Calu3 (cell line): Measurements from ENCODE around the gene TMEM63B. TPM values are rescaled to one million over a fixed set of nuclear protein-coding genes. Genes with fewer than 3 reads are reported as not detected.

Experiments
- BruUV-seq: library from RNA; stranded (reverse); fragments of 400-500 nt; replicated peaks from 2 replicates; lab custom pipeline; 2021; lab: Mats Ljungman, UMichigan
- CTCF ChIA-PET: fragments of 300-600 bp; sonication (Branson Sonifier 250); formaldehyde crosslinking; loops from one replicate; lab custom pipeline; 2022; ENCODE audit warnings: antibody characterized with exemption; lab: Charles Lee
- DNase-seq: peaks from one replicate; pipeline ENCODE4 v3.0.0; 2022
- H3K27ac Mint-ChIP-seq: one replicate; pipeline ENCODE4 v1.8.0; 2022; ENCODE audit warnings: mixed read lengths; ENCODE audit not compliant: unreplicated experiment
- H3K27me3 Mint-ChIP-seq: one replicate; pipeline ENCODE4 v1.8.0; 2022; ENCODE audit warnings: mixed read lengths; ENCODE audit not compliant: unreplicated experiment
- H3K36me3 Mint-ChIP-seq: one replicate; pipeline ENCODE4 v1.8.0; 2022; ENCODE audit warnings: mild to moderate bottlenecking, moderate library complexity, mixed read lengths; ENCODE audit not compliant: insufficient read depth, unreplicated experiment
- H3K4me1 Mint-ChIP-seq: one replicate; pipeline ENCODE4 v1.8.0; 2022; ENCODE audit warnings: mild to moderate bottlenecking, low read depth, mixed read lengths; ENCODE audit not compliant: unreplicated experiment
- H3K4me3 Mint-ChIP-seq: one replicate; pipeline ENCODE4 v1.8.0; 2022; ENCODE audit warnings: mild to moderate bottlenecking, low read depth, moderate library complexity, mixed read lengths; ENCODE audit not compliant: unreplicated experiment
- H3K9me3 Mint-ChIP-seq: one replicate; pipeline ENCODE4 v1.8.0; 2022; ENCODE audit warnings: low read depth, mixed read lengths; ENCODE audit not compliant: unreplicated experiment
- intact Hi-C: fragments of 100-400 bp; cut with micrococcal nuclease; formaldehyde crosslinking; loops from one replicate; pipeline ENCODE4 v1.10.0; 2022; ENCODE audit not compliant: unreplicated experiment
- total RNA-seq: library from RNA; stranded (reverse); gene quantifications from 2 replicates; pipeline ENCODE4 v1.2.3, GENCODE V29; 2022
- TF ChIP-seq, protein P1 (sequence below): fragments of 200-600 bp; IDR thresholded peaks from one replicate; pipeline ENCODE4 v1.8.0; 2022; ENCODE audit warnings: antibody characterized with exemption; ENCODE audit not compliant: unreplicated experiment

The TMEM63B gene
- total RNA-seq, 1 experiment from 2014 or later: 84.2 TPM

DNA sequence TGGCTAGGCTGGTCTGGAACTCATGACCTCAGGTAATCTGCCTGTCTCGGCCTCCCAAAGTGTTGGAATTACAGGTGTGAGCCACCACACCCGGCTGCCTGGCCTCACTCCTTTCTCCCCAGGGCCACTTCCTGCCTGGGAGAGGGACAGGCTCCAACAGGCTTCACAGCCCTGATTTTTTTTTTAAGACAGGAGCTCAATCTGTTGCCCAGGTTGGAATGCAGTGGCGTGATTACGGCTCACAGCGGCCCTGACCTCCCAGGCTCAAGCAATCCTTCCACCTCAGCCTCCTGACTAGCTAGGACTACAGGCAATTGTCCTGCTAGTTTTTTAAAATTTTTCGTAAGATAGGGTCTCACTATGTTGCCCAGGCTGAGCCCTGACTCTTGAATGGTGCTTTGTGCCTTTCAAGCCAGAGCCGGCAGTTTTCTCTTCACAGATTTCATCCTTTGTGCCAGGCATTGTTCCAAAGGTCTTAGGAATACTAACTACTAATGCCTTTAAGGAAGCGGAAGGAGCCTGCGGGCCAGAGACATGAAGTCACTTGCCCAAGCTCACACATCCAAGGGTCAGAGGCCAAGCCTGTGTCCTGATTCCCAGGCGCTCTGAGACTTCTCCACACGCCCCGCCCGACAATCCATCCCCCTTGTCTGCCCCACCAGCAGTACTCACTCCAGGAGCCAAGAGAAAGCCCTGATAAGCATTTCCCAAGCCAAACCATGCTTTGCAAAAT is 50.5 kb downstream of the TMEM63B start:
- intact Hi-C loops: no loop called here
- DNase-seq: no peak
- no peaks in the 10 kb centered on the region for H3K9me3 Mint-ChIP-seq
- peaks cover 15% of the 10 kb centered on the region for H3K4me1 Mint-ChIP-seq
- no peak overlapping the region for H3K4me3 Mint-ChIP-seq
- no peak overlapping the region for H3K27ac Mint-ChIP-seq
- H3K27me3 Mint-ChIP-seq: peaks cover 12% of the 10 kb centered on the region
- CTCF ChIA-PET: interaction anchor here (0.7 to 1.2 kb wide), 2 partner anchors 46 to 1230 kb away, joined by 3 to 5 read pairs; partner anchors contain the start of gene SLC29A1
- TF ChIP-seq, protein P1, sequence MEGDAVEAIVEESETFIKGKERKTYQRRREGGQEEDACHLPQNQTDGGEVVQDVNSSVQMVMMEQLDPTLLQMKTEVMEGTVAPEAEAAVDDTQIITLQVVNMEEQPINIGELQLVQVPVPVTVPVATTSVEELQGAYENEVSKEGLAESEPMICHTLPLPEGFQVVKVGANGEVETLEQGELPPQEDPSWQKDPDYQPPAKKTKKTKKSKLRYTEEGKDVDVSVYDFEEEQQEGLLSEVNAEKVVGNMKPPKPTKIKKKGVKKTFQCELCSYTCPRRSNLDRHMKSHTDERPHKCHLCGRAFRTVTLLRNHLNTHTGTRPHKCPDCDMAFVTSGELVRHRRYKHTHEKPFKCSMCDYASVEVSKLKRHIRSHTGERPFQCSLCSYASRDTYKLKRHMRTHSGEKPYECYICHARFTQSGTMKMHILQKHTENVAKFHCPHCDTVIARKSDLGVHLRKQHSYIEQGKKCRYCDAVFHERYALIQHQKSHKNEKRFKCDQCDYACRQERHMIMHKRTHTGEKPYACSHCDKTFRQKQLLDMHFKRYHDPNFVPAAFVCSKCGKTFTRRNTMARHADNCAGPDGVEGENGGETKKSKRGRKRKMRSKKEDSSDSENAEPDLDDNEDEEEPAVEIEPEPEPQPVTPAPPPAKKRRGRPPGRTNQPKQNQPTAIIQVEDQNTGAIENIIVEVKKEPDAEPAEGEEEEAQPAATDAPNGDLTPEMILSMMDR: no peak
- BruUV-seq: no TSS peak
- no peaks in the 10 kb centered on the region for H3K36me3 Mint-ChIP-seq

GRCh38 chr6:44178424-44179071 is 51.2 kb downstream of the TMEM63B start:
- DNase-seq: no peak
- Mint-ChIP-seq H3K4me1 (peaks cover 12% of the 10 kb centered on the region), H3K9me3 (no peaks in the 10 kb centered on the region), H3K27ac (no peak overlapping the region), H3K36me3 (no peaks in the 10 kb centered on the region), H3K27me3 (peaks cover 5% of the 10 kb centered on the region), H3K4me3 (no peak overlapping the region)
- TF ChIP-seq, protein P1: no peak
- CTCF ChIA-PET: interaction anchor here (0.6 to 1.2 kb wide), 2 partner anchors 45 to 538 kb away, joined by 4 to 5 read pairs; partner anchors contain the start of gene SLC29A1
- intact Hi-C loops: no loop called here
- BruUV-seq: no TSS peak

DNA sequence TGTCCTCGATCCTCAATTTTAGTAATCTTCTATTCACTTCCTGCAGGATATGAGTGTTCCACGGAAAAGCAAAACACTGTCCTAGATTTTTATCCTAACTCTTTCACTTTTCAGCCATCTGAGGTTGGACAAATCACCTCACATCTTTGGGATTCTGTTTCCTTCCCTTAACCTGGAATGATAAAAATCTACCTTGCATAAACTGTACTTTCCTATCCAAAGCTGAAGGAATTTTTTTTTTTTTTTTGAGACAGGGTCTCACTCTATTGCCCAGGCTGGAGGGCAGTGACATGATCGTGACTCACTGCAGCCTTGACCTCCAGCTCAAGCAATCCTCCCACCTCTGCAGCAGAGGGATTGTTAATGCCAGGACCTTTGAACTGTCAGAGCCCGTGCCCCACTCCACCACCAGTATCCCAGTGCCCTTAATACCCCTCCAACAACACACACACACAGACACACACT is 51.8 kb downstream of the TMEM63B start:
- no peak overlapping the region for H3K27ac Mint-ChIP-seq
- DNase-seq: no peak
- H3K4me3 Mint-ChIP-seq: no peak overlapping the region
- no TSS peak for BruUV-seq
- no peaks in the 10 kb centered on the region for H3K9me3 Mint-ChIP-seq
- no peaks in the 10 kb centered on the region for H3K27me3 Mint-ChIP-seq
- TF ChIP-seq, protein P1: no peak
- no peaks in the 10 kb centered on the region for H3K36me3 Mint-ChIP-seq
- CTCF ChIA-PET: interaction anchor here (0.6 to 1.2 kb wide), 2 partner anchors 45 to 539 kb away, joined by 4 to 5 read pairs; partner anchors contain the start of gene SLC29A1
- intact Hi-C loops: no loop called here
- peaks cover 12% of the 10 kb centered on the region for H3K4me1 Mint-ChIP-seq

GRCh38 chr6:44179648-44180047 is 52.3 kb downstream of the TMEM63B start:
- H3K27ac Mint-ChIP-seq: no peak overlapping the region
- intact Hi-C loops: no loop called here
- no peak for DNase-seq
- TF ChIP-seq, protein P1: no peak
- no peaks in the 10 kb centered on the region for H3K36me3 Mint-ChIP-seq
- no TSS peak for BruUV-seq
- no peaks in the 10 kb centered on the region for H3K9me3 Mint-ChIP-seq
- no peaks in the 10 kb centered on the region for H3K27me3 Mint-ChIP-seq
- CTCF ChIA-PET: no interaction called here
- no peak overlapping the region for H3K4me3 Mint-ChIP-seq
- peaks cover 12% of the 10 kb centered on the region for H3K4me1 Mint-ChIP-seq
